HG02943 (cell line): ENCODE data around the gene TUBA3C.
"Not testable (repeated sequence)": the region's sequence is repeated elsewhere in the genome, so short reads cannot be mapped to it uniquely, and the experiment has no call there.

Source experiments
- ATAC-seq: cut with Tn5 transposase; IDR thresholded peaks from one replicate; pipeline ENCODE4 v1.9.1; 2021; ENCODE audit warnings: mild to moderate bottlenecking, low read depth, moderate library complexity; ENCODE audit not compliant: unreplicated experiment

TUBA3C gene

DNA sequence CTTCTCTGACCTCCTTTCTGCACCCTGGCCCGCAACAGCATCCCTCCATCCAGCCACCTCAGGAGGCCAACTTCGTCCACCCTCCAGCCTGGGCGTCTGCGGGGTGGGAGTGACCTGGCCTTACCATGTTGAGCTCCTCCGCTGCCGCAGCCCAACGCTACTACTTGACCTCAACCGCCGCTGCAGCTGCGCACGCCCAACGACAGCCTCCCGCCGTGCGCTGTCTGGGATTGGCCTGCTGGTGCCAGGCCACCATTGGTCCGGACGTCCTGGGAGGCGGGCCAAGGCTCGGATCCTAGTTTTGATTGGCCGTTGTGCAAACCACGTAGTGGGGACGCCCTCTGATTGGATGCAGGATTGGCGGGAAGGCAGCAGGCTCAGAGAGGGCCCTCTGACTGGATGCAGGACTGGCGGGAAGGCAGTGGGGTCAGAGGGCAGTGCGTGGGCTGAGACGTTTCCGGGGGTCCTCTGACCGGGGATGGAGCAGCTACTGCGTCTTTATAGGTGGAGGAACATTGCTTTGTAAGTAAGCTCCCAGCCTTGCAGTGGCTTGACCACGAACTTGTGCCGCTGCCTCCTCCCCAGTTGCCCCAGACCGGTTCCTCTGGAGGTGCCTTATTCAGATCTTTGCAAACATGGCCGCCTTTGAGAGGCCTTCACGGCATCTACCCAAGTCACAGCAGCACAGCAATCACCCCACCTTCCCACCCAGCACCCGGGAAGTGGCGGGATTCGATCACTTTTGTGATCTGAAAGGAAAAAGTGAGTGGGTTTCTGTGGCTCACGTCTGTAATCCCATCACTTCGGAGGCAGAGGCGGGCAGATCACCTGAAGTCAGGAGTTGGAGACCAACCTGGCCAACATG lies at the start of gene TUBA3C:
Gene TUBA3C, minus strand, starts transcription at position 204 of the 865 bp plus-strand sequence. Its CDS starts 77 bp downstream, at position 127.
- ATAC-seq, result no peak

DNA sequence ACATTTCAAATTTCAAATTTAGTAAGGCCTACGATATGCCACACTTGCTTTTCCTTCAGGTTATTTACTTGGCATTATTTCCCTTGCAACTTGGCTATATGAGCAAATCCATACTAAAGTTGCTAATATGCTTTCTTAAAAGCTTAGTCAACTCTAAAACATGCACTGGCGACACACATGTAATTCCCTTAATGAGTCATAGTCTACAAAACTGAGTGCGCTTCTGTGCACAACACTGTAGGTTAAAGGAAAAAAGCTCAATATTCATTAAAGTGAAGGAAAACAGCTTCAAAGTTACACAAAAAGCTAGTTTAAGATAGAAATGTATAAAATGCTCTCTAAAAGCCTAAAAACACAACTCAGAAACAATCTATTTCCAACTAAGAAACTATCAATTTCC lies 25.8 kb upstream of the TUBA3C start:
- ATAC-seq, result not testable (repeated sequence)

DNA sequence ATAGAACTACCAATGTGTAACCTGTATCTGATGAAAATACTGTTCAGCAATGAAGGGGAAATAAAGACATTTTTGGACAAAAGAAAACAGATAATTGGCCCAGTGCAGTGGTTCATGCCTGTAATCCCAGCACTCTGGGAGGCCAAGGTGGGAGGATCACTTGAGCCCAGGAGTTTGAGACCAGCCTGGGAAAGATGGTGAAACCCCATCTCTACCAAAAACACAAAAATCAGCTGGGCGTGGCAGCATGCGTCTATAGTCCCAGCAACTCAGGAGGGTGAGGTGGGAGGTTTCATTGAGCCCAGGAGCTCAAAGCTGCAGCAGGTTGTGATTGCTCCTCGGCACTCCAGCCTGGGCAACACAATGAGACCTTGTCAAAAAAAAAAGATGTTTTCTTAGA lies 11.0 kb upstream of the TUBA3C start:
- ATAC-seq, result not testable (repeated sequence)

DNA sequence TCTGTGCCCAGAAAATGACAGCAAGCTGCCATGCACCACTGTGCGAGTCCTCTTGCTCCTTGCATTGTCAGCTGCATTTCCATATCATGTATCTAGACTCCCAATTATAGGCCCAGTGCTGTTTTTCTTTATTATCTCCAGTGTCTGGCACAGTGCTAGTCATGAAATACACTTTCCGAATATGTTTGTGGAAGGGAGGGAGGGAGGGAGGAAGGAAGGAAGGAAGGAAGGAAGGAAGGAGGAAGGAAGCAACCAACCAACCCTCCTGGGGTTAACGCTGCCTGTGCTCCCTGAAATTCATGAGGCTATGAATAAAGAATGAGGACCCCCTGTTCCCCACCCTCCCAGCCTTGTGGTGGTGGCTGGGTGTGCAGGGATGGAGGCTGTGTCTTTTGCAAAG lies 8.3 kb upstream of the TUBA3C start:
- ATAC-seq, result not testable (repeated sequence)

DNA sequence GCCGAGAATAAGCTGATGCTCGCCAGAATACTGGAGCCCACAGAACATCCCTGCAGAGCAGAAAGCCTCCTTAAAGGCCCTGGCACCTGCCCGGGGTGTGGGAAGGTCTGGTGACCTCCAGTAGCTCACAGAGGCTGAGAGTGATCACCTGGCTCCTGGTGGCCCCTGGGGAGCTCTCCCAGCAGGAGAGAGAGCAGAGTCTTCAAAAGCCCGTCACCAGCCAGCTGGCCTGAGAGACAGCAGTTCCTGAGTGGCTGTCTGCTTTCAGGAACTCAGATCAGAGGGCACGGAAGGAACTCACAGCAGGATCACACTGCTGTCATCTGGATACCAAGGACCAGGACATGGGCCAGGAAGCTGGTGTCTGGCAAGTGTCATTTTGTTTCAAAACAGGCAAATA lies 7.7 kb upstream of the TUBA3C start:
- not testable (repeated sequence) for ATAC-seq

DNA sequence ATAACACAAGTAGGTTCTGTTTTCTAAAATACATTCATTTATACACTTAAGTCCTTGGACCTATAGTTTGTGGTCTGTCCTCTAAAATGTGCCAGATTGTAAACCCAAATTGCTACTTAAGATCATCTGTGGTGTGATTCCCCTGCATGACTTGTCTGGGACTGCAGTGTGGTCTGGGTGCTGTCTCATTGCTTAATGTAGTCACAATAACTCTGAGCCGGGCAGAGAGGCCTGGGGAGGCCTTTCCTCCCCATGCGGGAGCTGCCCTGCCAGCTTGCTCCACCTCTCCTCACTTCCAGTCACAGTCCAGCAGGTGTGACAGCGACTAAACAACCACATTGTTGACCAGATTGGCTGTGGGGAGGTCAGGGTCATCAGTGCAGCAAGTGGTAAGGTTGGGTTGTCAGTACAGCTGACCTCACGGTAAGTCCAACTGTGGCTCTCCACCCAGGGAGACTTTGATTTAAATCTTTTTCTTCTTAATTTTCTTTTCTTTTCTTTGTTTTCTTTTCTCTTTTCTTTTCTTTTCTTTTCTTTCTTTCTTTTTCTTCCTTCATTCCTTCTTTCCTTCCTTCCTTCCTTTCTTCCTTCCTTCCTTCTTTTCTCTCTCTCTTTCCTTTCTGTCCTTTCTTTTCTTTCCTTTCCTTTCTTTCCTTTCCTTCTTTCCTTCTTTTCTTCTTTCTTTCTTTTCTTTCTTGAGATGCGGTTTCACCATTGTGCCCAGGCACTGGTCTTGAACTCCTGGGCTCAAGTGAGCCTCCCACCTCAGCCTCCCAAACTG lies 4.4 kb upstream of the TUBA3C start:
- no peak for ATAC-seq

DNA sequence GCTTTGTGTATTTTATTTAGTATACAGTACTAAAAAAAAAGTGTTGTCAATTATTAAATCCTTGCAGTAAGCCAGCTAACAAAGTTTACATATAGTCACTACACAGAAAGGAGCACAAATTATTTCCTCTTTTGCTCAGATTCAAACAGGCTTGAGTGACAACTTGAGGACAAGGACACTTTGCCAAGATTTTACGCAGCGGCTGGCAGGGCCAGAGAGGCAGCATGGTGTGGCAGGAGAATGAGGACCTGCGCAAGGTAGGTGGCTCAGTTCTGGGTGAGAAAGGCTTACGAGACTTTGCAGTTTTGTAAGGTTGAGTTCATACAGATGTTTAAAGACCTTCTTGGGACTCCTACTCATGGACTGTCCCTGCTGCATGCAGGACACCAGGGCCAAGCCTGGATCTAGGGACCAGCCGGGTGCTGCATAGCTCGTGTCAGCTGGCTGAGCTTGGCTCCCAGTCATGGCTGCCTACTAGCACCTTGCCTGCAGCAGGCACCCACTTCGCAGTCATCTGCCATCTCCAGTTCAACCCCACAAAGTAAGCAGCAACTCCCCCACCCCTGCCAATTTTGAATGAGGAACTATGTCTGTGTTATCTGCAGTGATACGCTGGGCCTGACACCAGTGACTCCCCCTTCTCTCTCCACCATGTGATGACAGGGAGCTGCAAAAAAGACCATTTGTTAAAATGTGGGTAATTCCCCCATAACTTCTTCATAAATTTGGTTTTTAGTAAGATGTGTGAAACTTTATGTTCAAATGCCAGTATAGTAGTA lies 3.7 kb upstream of the TUBA3C start:
- ATAC-seq, result no peak

DNA sequence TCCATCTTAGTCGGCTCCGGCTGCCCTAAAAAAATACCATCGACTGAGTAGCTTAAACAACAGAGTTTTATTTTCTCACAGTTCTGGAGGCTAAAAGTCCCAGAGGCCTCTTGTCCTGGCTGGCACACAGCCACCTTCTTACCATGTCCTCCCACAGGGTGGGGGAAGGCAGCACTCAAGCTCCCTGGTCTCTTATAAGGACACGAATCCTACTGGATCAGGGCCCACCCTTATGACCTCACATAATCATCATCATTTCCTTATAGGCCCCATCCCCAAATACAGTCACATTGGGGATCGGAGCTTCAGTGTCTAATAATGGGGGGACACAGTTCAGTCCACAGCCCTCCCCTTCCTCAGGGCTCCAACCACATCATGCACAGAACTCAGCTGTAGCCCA lies 2.6 kb upstream of the TUBA3C start:
- ATAC-seq, result no peak

DNA sequence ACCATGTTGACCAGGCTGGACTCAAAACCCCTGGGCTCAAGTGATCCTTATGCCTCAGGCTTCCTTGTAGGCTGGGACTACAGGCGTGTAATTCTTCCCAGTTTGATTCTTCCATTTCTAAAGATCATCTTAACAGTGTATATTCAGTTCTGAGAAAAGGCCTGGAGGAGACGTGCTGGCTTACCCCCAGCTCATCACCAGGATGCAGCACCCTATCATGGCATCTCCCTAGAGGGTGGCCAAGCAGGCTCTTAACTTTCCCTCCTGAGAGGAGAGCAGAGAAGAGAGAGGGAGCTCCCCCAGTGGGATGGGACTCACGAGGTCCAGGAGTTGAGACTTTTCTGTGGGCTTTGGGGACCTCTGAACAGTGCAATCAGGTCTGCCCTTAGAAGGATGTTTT lies 2.1 kb upstream of the TUBA3C start:
- no peak for ATAC-seq

DNA sequence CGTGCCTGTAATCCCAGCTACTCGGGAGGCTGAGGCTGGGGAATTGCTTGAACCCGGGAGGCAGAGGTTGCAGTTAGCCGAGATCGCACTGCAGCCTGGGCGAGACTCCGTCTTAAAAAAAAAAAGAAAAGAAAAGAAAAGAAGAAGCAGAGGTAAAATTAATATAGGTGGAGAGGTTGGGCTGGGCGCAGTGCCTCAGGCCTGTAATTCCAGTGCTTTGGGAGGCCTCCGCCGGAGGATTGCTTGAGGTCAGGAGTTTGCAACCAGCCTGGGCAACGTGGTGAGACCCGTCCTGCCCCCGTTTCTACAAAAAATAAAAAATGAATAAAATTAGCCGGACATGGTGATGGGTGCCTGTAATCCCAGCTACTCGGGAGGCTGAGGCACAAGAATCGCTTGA lies 912 bp upstream of the TUBA3C start:
- ATAC-seq, result no peak

DNA sequence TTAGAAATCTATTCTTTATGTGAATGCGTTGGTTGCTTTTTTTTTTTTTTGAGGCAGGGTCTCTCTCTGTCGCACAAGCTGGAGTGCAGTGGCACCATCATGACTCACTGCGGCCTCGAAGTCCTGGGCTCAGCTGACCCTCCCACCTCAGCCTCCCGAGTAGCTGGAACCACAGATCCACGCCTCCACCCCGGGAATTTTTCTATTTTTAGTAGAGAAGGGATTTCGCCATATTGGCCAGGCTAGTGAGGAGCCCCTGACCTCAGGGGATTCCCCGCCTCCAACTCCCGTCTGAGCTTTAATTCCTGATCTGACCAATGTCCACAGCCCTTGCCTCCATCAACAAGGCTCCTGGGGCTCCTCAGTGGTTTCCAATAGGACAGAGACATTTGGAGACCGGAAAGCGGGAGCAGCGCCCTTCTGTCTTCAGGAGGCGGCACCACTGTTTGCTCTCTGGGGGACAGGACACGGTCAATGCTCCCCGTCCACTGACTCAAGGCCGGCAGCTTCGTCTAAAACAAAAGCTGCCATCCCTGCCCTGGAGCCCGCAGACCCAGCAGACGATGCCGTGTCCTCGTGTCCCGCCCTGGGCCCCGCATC lies 503 bp downstream of the TUBA3C start:
- ATAC-seq, result no peak

DNA sequence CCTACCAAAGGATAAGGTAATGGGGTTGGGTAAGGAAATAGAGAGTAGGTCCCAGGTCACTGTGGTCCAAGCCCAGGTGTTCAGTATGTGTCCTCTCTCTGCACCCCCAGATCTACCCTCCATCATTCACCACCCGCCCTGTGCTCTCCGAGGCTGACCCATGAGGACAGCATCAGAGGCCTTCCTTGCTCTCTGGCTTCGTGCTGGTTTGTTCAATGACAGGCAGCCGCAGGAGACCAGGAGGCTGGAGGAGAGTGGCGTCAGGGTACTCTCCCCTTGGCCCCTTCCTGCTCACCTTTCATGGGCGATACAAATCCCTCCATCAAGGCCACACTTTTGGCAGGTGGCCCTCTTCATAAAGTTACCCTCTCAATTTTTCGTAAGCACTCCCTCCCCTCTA lies 1.7 kb downstream of the TUBA3C start:
- no peak for ATAC-seq

DNA sequence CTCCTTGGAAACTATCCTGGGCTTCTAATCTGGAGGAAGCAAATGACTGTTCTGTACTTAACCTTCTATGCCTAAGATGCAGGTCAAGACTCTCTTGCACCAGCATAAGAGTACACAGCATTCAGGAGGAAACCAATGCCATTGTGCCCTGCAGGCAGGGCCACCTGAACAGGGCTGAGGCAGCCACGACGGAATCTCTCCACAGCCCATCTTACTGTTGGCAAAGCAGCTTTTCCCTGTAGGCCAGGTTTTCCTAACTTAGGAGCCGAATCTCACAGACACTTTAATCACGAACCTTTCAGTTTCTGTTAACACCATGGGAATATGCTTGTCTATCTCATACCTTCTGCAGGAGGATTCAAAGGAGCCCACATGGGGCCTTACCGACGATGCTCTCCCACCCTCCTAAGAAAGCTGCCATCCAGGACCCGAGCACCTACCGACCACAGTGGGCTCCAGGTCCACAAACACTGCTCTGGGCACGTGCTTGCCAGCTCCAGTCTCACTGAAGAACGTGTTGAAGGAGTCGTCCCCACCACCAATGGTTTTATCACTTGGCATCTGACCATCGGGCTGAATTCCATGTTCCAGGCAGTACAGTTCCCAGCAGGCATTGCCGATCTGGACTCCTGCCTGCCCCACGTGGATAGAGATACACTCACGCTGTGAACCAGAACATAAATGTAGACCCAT lies 2.6 kb downstream of the TUBA3C start:
- ATAC-seq, result no peak

DNA sequence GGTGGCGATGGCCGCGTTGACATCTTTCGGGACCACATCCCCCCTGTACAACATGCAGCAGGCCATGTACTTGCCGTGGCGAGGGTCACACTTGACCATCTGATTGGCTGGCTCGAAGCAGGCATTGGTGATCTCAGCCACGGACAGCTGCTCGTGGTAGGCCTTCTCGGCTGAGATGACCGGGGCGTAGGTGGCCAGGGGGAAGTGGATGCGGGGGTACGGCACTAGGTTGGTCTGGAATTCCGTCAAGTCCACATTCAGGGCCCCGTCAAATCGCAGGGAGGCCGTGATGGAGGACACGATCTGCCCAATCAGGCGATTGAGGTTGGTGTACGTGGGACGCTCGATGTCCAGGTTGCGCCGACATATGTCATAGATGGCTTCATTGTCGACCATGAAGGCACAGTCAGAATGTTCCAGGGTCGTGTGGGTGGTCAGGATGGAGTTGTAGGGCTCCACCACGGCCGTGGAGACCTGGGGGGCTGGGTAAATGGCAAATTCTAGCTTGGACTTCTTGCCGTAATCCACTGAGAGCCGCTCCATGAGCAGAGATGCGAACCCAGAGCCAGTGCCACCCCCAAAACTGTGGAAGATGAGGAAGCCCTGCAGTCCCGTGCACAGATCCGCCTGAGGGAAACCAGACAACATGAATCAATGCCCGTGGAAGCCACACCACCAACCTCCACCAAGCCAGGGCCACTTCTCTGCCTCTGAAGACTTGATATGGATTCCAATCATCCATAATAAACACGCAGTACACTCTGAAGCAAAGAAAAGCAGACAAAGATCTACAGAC lies 4.4 kb downstream of the TUBA3C start:
- not testable (repeated sequence) for ATAC-seq

DNA sequence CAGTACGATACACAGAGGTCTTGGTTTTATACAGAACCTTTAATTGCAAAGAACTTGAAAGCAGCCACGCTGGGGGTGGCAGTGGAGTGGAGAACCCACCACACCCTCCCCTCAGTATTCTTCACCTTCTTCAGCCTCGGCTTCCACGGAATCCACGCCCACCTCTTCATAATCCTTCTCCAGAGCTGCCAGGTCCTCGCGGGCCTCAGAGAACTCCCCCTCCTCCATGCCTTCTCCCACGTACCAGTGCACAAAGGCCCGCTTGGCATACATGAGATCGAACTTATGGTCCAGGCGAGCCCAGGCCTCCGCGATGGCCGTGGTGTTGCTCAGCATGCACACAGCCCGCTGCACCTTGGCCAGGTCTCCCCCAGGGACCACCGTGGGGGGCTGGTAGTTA lies 7.9 kb downstream of the TUBA3C start:
- ATAC-seq, result no peak

DNA sequence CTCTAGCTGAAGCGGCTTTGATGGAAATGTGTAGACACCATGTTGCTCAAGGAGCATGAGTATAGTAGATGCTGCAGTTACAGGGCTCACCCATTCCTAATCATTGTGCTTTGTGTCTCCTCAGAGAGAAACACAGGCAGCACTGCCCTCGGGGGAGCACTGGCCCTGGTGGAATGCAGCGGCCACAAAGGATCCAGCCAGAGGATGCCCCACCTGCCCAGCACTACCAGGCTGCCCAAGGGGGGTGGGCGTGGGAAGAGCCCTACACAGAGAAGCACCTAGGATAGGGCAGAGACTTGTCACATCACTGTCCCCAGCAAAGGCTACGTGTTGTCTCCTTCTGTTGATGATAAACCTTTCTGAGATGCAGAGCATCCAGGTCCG lies 9.0 kb downstream of the TUBA3C start:
- no peak for ATAC-seq

DNA sequence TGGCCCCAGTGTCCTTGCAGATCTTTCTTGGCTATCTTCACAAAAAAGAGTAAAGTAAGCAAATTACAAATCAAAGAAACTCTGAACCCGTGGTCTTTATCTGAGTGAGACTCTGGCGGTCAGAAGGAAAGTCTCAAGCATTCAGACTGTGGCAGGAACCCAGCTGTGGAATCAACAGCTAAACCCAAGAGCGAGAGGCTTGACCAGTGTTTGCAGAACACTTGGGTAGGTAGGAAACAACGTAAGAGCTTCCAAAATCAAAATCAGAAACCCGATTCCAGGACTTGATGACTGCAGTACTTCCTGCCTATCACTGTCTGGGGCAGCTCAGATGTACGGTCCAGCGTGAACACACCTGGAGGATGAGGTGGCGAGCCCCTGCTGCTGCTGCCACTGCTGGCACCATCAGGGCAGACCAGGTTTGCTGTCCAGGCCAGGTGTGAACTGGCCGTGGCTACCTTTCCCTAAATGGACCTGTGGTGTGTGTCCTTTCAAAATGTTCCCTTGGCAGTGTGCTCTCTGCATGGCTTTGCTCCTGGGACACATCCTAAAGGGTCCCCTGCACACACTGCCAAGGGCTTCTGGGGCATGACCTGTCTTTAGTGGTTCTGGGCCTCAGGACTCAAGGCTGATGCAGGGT lies 9.5 kb downstream of the TUBA3C start:
- no peak for ATAC-seq

DNA sequence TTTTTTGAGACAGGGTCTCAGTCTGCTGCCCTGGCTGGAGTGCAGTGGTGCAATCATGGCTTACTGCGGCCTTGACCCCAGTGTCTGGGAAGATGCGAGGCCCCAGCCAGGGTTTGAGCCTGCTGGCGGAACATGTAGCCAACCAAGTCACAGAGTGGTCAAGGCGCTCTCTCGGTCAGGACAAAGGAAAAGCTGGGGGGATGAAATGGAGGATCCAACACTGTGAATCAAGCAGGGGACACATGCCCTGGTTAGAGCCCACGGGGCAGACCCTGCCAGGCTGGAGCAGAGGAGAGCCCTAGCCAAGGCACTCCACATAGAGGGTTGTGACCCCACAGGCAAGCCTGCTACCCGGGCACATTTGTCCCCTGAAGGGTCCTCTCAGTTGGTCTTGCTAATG lies 10.1 kb downstream of the TUBA3C start:
- no peak for ATAC-seq

DNA sequence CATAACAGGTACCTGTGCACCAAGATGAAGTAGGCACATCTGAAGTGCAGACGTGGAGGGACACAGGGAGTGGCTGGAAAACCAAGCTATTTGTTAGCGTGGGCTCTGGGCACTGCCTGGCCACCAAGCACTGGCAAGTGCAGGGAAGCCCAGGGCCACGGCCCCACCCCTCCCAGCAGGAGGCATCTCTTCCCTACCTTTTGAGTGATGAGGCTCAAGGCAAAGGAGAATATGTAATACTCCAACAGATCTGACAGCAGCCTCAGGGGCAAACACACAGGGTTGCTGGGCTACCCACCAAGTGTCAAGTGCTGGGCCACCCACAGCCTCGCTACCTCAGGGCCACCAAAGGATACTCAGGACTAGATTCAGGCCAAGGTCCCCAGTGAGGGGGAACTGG lies 11.6 kb downstream of the TUBA3C start:
- ATAC-seq, result no peak
